WERI-Rb-1 (cell line): ENCODE measurements around the gene DNAJC1.

Source experiments
- DNase-seq: peaks from one replicate; pipeline ENCODE4 v3.0.0-alpha.2; 2020
- H3K27ac ChIP-seq: fragments of 250-450 bp; sonication (Bioruptor Pico); 2 replicates; pipeline ENCODE4 v1.5.1; 2020; ENCODE audit warnings: mild to moderate bottlenecking, moderate library complexity
- H3K27me3 ChIP-seq: fragments of 250-450 bp; sonication (Bioruptor Pico); 2 replicates; pipeline ENCODE4 v1.5.1; 2021; ENCODE audit warnings: mild to moderate bottlenecking, low read depth, moderate library complexity; ENCODE audit not compliant: insufficient read depth, severe bottlenecking
- H3K36me3 ChIP-seq: fragments of 250-450 bp; sonication (Bioruptor Pico); 2 replicates; pipeline ENCODE4 v1.5.1; 2020; ENCODE audit warnings: mild to moderate bottlenecking, moderate library complexity
- H3K4me3 ChIP-seq: 2 replicates; pipeline ENCODE4 v1.5.1; 2011; ENCODE audit warnings: low read depth, mild to moderate bottlenecking, control low read depth, low read length
- H3K9me3 ChIP-seq: fragments of 250-450 bp; sonication (Bioruptor Pico); 2 replicates; pipeline ENCODE4 v1.5.1; 2021; ENCODE audit warnings: mild to moderate bottlenecking, moderate library complexity; ENCODE audit not compliant: severe bottlenecking
- CTCF ChIP-seq: IDR thresholded peaks from 2 replicates; pipeline ENCODE4 v1.5.1; 2011; ENCODE audit warnings: low read depth, mild to moderate bottlenecking, control low read depth, inconsistent platforms, low read length

The DNAJC1 gene

GRCh38 chr10:22003177-22003963 lies at the start of gene DNAJC1:
TSS of gene DNAJC1 (minus strand) at chr10:22003730. CDS start at chr10:22003434, 296 bp downstream.
- Histone ChIP-seq H3K9me3 (no peaks in the 10 kb centered on the region), H3K36me3 (no peaks in the 10 kb centered on the region), H3K27me3 (no peaks in the 10 kb centered on the region), H3K4me3 (peak within 1 kb of the TSS; percentile 84), H3K27ac (peak within 1 kb of the TSS; percentile 80)
- peak; percentile 95 for DNase-seq
- TF ChIP-seq CTCF, result no peak

- Histone ChIP-seq H3K27me3 (no peaks in the 10 kb centered on the region), H3K27ac (no peak overlapping the region), H3K36me3 (no peaks in the 10 kb centered on the region), H3K4me3 (no peak overlapping the region), H3K9me3 (no peaks in the 10 kb centered on the region)
- no peak for DNase-seq
- no peak for TF ChIP-seq CTCF
Observed at GRCh38 chr10:22053048-22053447, 49.5 kb upstream of the DNAJC1 start.

- H3K36me3 ChIP-seq, result no peaks in the 10 kb centered on the region
- TF ChIP-seq CTCF, result no peak
- H3K27me3 ChIP-seq, result no peaks in the 10 kb centered on the region
- no peaks in the 10 kb centered on the region for H3K9me3 ChIP-seq
- no peak overlapping the region for H3K27ac ChIP-seq
- H3K4me3 ChIP-seq, result no peak overlapping the region
- no peak for DNase-seq
Observed at GRCh38 chr10:22049635-22050034, 46.1 kb upstream of the DNAJC1 start.

GRCh38 chr10:22047812-22048211 lies 44.3 kb upstream of the DNAJC1 start:
- no peak for DNase-seq
- Histone ChIP-seq H3K36me3 (no peaks in the 10 kb centered on the region), H3K27ac (no peak overlapping the region), H3K9me3 (no peaks in the 10 kb centered on the region), H3K27me3 (no peaks in the 10 kb centered on the region), H3K4me3 (no peak overlapping the region)
- TF ChIP-seq CTCF, result no peak

GRCh38 chr10:22043327-22043633 lies 39.8 kb upstream of the DNAJC1 start:
- no peak for TF ChIP-seq CTCF
- no peak for DNase-seq
- Histone ChIP-seq H3K36me3 (no peaks in the 10 kb centered on the region), H3K27ac (no peak overlapping the region), H3K27me3 (no peaks in the 10 kb centered on the region), H3K4me3 (no peak overlapping the region), H3K9me3 (no peaks in the 10 kb centered on the region)
